Esophagus mucosa (tissue), 1 donor: ENCODE results near the gene OR13C4. TPM values are rescaled to one million over a fixed set of nuclear protein-coding genes. Genes with fewer than 3 reads are reported as not detected.
A peak's percentile ranks its signal among the peaks of the same experiment; 100 is the strongest.
"Not testable (repeated sequence)": the region's sequence is repeated elsewhere in the genome, so short reads cannot be mapped to it uniquely, and the experiment has no call there.

Experiments
- ATAC-seq: fragments of 200-7000 bp; cut with Tn5 transposase; one replicate; pipeline ENCODE4 v1.9.1; 2020
- total RNA-seq: library from RNA; stranded (reverse); gene quantifications from one replicate; pipeline ENCODE4 v1.2.4, GENCODE V29; 2023
- donor health status: DM: yes; HTN: yes; CAD: no.

The OR13C4 gene
- not detected for total RNA-seq

DNA sequence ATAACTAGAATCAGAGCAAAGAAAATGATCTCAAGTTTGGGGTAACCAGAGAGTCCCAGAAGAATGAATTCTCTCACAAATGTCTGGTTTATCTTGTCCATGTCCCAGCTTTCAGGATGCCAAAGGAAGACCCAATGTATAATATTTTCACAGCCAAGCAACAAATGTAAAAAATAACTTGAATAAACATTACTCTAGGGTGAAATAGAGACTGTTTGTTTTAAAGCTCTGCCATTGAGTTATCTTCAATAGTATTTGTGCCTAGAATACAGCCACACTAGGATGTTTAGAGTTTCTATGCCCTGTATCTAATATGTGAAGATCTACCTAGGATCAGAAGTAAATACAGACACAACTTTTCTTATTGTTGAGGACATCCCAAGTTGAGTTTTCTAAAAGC, at the start of gene OR13C4:
Gene OR13C4, minus strand, starts transcription at position 101 of the 400 bp plus-strand sequence. Its CDS starts 0 bp downstream, at position 101.
- no peak for ATAC-seq

DNA sequence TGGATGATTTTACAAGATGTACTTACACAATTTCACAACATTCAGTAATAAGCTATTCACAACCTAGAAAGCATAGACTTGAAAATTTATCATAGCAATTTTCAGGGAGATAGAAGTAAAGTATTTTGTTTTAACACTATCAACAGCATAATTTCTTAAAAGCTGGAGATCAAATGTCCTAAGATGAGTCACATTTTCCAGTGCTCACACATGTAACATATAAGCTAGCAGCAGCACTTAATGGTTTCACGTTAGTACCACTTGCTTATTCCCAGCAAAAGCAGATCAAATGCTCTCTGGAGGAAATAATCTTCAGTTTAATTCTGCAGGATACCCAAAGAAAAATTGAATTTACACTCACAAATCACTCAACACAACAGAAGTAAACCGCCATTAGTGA, 48.4 kb upstream of the OR13C4 start:
- no peak for ATAC-seq

DNA sequence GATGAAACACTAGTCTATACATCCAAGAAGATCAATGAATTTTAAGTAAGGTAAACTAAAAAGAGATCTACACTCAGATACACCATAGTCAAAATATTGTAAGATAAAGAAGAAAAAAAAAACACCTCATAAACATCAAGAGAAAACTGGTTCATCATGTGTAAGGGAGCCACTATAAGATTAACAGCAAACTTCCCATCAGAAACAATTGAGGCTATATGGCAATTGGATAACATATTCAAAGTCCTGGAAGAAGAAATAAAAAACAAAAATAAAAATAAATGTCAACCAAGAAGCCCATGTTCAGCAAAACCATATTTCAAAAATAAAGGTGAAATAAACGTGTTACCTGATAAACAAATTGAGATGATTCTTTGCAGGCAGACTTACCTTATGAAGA, 45.6 kb upstream of the OR13C4 start:
- no peak for ATAC-seq

DNA sequence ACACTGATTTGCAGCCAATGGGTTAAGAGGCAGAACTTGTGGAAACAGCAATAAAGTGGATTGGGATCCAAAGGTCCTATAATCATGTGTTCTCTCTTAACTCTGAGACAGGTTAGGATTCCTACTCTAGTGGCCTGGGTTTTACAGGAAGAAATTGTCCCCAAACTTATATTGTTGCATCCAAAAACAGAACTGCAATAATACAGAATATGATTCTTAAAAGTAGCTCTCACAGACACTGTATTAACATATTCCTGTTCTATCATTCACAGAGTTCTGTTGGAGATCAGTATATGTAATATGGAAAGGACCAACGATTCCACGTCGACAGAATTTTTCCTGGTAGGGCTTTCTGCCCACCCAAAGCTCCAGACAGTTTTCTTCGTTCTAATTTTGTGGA, 41.9 kb upstream of the OR13C4 start, which contains the start of gene OR13C8:
Gene OR13C8, plus strand, starts transcription at position 301 of the 400 bp plus-strand sequence. Its CDS starts 0 bp downstream, at position 301.
- no peak for ATAC-seq

DNA sequence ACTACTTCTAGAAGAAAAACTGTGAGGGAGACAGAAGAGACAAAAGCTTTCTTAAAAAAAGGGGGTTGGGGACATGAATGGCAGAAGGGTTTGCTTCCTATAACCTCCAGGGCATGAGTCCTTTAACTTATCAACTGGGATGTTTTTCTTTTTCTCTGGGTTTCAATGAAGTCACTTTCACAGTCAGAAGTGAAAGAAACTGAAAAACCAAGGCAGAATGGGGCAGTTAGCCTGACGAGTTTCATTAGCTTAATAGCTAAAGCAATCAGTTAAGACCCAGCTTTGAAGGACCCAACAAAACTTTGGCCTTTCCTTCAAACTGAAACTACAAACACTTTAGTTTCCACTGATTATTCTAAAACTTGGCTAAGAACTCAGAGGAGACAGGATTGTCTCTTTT, 37.3 kb upstream of the OR13C4 start:
- ATAC-seq = no peak

DNA sequence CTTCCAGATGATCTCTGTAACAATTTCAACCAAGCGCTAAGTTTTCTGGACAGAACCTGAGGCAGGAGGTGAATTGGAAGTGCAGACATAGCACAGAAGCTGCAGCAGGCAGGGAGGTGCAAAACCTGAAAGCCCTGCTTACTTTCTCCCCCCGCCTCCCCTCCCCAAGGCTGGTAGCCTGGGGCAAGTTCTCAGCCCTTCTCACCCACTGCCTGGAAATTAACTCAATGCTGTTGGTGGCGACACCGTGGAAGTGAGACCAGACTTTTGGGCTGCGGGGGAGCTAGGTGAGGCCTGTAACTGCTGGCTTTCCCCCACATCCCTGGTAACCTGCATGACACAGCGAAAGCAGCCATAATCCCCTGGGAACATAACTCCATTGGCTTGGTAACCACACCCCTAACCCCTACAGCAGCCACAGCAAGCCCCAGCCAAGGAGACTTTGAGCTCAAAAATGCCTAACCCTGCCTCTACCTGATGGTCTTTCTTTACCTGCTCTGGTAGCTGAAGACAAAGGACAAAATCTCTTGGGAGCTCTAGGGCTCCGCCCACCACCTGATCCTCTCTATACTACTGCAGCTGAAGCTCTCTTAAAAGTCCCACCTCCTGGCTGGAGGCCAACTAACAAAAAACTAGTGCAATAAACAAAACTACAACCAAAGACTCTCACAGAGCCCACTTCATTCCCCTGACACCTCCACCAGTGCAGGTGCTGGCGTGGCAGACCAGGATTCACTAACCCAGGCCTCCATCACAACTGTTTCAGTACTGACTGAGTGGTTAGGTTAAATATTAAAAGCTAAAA, 30.0 kb upstream of the OR13C4 start:
- ATAC-seq = no peak

DNA sequence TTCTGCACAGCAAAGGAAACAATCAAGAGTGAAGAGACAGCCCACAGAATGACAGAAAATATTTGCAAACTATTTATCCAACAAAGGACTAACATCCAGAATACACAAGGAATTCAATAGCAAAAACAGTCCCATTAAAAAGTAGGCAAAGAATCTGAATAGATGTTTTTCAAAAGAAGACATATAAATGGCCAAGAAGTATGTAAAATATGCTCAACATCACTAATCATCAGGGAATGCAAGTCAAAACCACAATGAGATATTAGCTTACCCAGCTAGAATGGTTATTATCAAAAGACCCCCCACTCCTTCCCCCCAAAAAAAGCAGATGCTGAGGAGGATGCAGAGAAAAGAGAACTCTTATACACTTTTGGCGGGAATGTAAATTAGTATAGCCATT, 28.5 kb upstream of the OR13C4 start:
- no peak for ATAC-seq

DNA sequence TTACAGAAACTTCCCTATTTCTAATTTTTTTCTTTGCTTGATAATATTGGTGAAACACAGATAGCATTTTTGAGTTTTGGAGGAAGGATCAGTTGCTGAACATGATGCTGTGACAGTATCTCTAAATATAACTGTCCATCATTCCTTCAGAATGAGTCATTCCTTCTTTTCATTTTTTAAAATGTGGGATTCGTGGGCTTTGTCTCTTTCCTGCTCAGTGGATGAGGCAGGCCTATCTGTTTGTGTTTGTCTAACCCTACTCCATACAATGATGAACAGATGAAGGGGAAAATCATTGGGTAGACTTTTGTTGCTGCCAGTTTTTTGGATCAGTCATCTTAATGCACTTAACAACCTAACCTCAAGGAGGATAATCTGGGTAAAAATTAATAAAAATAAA, 26.3 kb upstream of the OR13C4 start:
- ATAC-seq = no peak

DNA sequence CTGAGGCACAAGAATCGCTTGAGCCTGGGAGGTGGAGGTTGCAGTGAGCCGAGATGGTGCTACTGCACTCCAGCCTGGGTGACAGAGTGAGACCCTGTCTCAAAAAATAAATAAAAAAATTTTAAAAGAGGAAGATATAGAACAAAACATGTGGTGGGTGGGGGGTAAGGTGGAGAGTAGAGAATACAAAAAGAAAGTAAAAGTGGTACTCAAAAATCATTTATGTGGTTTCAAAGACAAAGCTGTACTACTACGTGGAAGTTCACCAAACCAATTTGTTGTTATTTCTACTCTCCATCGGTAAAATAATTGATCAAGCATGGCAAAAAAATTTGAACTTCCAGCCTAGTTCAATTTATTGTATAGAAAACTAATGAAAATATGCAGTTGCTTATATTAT, 17.6 kb upstream of the OR13C4 start:
- no peak for ATAC-seq

DNA sequence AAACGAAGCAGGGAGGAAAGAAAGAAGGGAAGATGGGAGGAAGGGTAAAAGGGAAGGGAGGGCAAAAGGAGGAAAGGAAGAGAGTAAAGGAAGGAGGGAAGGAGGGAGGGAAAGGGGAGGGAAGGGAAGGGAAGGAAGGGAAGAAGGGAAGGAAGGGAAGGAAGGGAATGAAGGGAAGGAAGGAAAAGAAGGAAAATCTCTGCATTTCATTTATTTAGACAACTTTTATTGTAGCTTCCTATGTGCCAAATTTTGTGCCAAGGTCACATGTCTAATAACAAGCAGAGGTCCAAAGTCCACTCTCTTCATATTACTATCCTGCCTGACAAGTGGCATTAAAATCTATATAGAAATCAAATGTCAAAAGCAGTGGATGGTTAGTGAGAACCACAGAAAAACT, 12.3 kb upstream of the OR13C4 start:
- no peak for ATAC-seq

DNA sequence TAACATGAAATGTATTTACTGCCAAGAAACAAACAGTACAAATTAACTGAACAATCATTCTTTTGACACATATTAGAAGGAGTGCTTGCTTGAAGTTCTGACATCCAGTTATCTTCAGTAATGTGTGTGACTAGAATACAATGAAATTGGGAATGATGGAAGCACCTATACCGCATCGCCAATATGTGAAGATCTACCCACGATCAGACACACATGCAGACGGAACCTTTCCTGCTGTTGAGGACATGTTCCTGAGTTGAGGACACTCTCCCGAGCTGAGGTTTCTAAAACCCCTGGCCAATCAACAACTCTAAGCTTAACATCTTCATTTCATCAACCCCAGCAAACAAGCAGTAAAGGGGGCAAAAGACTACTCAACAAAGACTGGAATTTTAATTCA, 9.7 kb upstream of the OR13C4 start, which contains the start of gene OR13C3:
Gene OR13C3, minus strand, starts transcription at position 101 of the 400 bp plus-strand sequence. CDS start 133 bp downstream, outside the sequence.
- ATAC-seq = no peak

DNA sequence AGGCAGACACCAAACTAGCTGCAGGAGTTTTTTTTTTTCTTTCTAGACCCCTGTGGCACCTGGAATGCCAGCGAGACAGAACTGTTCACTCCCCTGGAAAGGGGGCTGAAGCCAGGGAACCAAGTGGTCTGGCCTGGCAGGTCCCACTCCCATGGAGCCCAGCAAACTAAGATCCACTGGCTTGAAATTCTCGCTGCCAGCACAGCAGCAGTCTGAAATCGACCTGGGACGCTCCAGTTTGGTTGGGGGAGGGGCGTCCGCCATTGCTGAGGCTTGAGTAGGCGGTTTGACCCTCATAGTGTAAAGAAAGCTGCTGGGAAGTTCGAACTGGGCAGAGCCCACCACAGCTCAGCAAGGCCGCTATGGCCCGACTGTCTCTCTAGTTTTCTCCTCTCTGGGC, 6.8 kb downstream of the OR13C4 start:
- ATAC-seq = not testable (repeated sequence)

DNA sequence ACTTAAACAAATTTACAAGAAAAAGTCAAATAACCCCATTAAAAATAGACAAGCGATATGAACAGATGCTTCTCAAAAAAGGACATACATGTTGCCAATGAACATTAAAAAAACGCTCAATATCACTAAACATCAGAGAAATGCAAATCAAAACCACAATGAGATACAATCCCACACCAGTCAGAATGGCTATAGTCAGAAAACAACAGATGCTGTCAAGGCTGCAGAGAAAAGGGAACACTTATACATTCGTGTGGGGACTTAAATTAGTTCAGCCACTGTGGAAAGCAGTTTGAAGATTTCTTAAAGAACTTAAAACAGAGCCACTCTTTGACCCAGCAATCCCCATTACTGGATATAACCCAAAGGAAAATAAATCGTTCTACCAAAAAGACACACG, 12.1 kb downstream of the OR13C4 start:
- no peak for ATAC-seq

DNA sequence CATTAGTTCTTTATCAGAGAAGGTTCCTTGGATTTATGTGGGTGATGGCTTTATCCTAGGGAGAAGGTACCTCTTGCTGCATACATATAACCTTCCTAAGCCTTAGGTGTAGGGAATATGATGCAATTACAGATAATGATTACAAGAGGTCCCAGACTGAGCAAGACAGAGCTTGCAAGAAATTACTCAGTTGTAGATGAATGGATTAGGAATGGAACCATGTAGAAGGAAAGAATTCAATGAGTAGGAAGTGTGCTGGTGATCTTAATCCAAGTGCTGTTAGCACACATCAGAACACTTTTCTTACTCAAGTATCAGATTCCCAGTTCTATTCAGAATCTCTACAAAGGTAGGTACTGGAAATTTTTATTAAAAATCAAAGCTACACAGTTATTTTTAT, 20.4 kb downstream of the OR13C4 start:
- ATAC-seq = peak; percentile 42

DNA sequence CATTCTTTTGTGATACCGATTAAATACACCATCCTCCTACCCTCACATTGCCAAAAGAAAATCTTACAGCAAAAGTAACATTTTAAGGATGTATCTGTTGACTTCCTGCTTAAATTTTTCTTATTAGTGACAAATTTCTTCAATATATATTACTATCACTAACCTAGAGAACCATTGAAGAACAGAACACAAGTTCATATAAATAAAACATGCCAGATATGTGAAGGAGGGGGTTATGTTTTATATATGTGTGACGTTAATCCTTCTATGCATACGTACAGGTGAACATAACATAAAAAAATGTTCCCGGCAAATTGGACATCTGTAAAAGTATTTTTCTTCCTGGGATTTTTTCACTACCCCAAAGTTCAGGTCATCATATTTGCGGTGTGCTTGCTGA, 23.0 kb downstream of the OR13C4 start, which contains the start of gene OR13F1:
Gene OR13F1, plus strand, starts transcription at position 301 of the 400 bp plus-strand sequence. Its CDS starts 0 bp downstream, at position 301.
- no peak for ATAC-seq

DNA sequence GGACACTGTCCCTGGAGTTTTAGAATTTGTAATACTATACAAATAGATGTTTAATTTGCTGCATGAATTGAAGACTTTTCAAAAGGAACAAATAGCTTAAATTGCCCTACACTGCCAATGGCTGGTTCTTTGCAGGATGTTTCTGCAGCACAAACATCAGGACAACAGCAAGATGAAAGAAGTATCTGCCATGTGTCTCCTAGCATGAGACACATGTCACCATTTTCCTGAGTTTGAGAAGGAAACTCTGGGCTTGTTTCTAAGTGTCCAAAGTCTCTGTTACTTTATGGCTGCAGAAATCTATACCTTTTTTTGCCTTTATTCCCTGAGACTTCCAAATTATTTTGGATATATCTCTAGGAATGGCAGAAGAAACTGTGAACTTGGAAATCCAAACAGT, 23.6 kb downstream of the OR13C4 start:
- ATAC-seq = no peak

DNA sequence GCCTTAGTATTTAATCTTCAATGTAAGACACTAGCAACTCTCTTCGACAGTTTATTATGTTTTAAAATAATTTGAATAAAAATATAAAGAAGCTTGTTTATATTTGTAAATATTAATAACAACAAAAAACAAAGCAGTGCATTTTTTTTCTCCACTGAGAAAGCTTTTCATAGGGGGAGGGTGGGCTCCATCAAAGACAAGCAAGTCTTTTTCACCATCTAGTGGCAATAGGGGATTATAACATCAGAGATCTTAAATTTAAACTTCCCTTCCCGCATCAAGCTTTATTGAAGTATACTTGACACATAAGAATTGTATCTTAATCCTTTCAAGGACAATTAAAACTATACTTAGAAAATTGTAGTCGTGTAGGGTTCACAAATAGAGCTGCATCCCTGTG, 32.2 kb downstream of the OR13C4 start:
- ATAC-seq = no peak

DNA sequence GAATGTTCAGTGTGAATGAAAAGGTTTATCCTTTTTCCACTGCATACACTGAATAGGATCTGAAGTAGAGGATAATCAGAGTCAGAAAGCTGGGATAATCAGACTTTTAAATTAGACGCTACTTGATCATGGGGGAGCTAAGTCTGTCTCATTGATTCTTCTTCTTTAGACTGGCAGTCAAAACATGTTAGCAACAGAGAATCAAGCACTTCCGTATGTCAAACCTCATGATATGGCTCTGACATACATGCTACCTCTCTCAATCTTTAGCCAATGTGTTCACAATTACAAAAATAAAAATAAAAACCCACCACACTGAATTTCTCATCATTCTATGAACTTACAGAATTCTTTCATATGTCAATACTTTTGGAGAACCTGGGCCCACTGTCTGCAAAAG, 42.0 kb downstream of the OR13C4 start:
- no peak for ATAC-seq

DNA sequence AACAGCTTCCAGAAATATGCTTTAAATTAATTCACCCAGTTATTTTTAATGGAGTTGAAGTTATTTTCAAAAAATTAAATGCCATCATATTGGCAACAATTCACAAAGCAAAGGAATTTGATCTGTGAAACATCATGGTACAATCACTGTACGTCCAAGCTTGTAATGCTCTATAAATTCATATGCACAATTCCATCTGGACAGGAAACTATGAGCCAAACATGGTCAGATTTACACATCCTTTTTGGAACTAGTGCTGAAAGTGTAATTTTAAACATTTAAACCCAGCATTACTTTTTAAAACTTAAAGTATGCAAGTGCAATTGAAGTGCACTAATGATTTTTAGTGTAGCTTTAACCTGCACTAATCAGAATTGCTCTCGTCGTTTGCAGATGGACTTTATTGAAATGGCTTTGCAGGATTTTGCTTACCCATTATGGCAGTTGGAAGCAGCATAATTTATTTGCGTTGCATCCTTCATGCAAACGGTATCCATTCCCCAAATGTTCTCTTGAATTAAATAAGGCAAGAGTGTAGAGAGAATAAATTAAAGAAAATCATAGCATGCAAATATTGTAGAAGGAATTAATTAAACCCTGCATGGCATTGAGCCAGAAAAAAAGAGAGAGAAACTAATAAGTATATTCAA, 44.0 kb downstream of the OR13C4 start:
- ATAC-seq = no peak
